ENCODE data around the gene ZNF410. TPM values are rescaled to one million over a fixed set of nuclear protein-coding genes. Genes with fewer than 3 reads are reported as not detected.

ZNF410 gene
- total RNA-seq, 1 experiment from 2014 or later, result 21.0 TPM

DNA sequence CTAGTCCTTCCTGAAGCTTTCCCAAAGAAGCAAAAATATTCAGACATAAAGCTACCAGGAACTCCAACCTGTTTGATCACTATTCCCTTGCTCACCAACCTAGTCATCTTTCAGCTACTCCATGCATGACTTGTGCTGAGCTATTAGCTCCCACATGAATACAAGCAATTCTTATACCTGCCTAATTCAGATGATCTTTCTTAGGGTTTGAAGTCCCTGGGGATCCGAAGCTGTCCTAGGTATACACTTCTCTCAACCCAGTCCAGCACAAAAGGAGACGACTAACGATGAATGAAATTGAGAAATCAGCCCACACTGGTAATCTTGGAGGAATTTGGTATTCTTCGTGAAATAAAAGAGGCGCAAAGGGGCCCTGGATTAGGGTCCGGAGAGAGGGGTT lies 35.7 kb upstream of the ZNF410 start:
- TF ChIP-seq, protein P1, sequence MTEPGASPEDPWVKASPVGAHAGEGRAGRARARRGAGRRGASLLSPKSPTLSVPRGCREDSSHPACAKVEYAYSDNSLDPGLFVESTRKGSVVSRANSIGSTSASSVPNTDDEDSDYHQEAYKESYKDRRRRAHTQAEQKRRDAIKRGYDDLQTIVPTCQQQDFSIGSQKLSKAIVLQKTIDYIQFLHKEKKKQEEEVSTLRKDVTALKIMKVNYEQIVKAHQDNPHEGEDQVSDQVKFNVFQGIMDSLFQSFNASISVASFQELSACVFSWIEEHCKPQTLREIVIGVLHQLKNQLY (CRISPR knock-in tag; IDR thresholded peaks at IDR 0.05), result no peak
- TF ChIP-seq NFE2L1 (CRISPR knock-in tag; IDR thresholded peaks at IDR 0.05), result no peak
- no peak for TF ChIP-seq GRHL2 (CRISPR knock-in tag; IDR thresholded peaks at IDR 0.05; ENCODE audit: insufficient replicate concordance, severe bottlenecking)
- TF ChIP-seq SMAD4 (CRISPR knock-in tag; IDR thresholded peaks at IDR 0.05), result no peak
- no peak for TF ChIP-seq NR2C2 (CRISPR knock-in tag; IDR thresholded peaks at IDR 0.05)
- TF ChIP-seq, protein P2, sequence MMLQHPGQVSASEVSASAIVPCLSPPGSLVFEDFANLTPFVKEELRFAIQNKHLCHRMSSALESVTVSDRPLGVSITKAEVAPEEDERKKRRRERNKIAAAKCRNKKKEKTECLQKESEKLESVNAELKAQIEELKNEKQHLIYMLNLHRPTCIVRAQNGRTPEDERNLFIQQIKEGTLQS (CRISPR knock-in tag; conservative IDR thresholded peaks at IDR 0.05), result no peak
- TF ChIP-seq RELA (CRISPR knock-in tag; IDR thresholded peaks at IDR 0.05; ENCODE audit: borderline replicate concordance), result no peak
- TF ChIP-seq MAX (CRISPR knock-in tag; IDR thresholded peaks at IDR 0.05), result no peak
- TF ChIP-seq CBFB (CRISPR knock-in tag; IDR thresholded peaks at IDR 0.05; ENCODE audit: low read depth), result no peak
- TF ChIP-seq PRRX2 (CRISPR knock-in tag; IDR thresholded peaks at IDR 0.05), result no peak
- TF ChIP-seq NFATC4 (CRISPR knock-in tag; IDR thresholded peaks at IDR 0.05), result no peak
- TF ChIP-seq ZNF263 (CRISPR knock-in tag; IDR thresholded peaks at IDR 0.05; ENCODE audit: low read depth), result no peak
- TF ChIP-seq ELF4 (CRISPR knock-in tag; IDR thresholded peaks at IDR 0.05; ENCODE audit: low read depth), result no peak
- no peak for TF ChIP-seq OVOL2 (CRISPR knock-in tag; IDR thresholded peaks at IDR 0.05; ENCODE audit: borderline replicate concordance)
- TF ChIP-seq, protein P3, sequence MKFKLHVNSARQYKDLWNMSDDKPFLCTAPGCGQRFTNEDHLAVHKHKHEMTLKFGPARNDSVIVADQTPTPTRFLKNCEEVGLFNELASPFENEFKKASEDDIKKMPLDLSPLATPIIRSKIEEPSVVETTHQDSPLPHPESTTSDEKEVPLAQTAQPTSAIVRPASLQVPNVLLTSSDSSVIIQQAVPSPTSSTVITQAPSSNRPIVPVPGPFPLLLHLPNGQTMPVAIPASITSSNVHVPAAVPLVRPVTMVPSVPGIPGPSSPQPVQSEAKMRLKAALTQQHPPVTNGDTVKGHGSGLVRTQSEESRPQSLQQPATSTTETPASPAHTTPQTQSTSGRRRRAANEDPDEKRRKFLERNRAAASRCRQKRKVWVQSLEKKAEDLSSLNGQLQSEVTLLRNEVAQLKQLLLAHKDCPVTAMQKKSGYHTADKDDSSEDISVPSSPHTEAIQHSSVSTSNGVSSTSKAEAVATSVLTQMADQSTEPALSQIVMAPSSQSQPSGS (CRISPR knock-in tag; IDR thresholded peaks at IDR 0.05; ENCODE audit: borderline replicate concordance, low read depth), result no peak

DNA sequence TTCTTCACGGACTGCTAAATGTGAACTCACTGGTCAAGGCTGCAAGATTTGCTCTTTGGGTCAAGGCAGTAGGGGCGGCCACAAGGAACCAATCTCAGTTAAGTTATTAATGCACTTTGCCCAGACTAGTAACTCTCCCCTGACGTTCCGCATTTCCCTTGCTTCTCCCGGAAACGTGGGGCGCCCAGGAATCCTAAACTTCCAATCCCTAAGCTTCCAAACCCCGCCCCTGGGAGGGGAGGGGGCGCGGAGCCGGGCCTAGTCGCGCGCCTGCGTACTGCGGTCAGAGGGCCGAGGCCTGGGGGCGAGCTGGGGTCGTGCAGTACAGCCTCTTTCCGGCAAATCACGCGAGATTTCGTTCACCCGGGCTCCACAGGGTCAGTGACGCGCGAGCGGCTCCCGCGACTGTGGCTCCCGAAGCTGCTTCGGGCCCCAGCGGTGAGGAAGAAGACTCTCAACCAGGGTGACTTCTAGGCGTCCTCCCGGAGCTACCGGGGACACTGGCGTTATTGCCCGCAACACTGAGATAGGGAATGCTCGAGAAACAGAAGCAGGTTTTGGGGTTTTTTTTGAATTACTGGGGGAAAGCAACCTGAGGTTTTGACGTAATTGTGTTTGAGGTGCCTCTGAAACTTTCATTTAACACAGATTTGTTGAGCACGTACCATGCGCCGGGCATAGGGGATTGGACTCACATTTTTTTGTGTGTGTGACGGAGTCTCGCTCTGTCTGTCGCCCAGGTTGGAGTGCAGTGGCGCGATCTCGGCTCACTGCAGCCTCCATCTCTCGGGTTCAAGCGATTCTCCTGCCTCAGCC lies 34.9 kb upstream of the ZNF410 start, which contains the start of gene PTGR2:
TSS of gene PTGR2 (plus strand) at position 265 of the 816 bp plus-strand sequence. CDS start 7,032 bp downstream, outside the sequence.
- POLR2A ChIA-PET, result interaction anchor here (0.5 to 2.5 kb wide), 14 partner anchors 10 to 282 kb away, joined by 3 to 10 read pairs (median 3); partner anchors contain the start of gene ZNF410
- ATAC-seq (peak; percentile 97), DNase-seq (ENCODE audit: low spot score) (peak; percentile 98)
- H3K27ac Mint-ChIP-seq, result peak within 1 kb of the TSS; percentile 100
- peak within 1 kb of the TSS; percentile 98 for H3K4me3 Mint-ChIP-seq
- H3K27me3 Mint-ChIP-seq (ENCODE audit: low read depth), result no peaks in the 10 kb centered on the region
- peaks cover 22% of the 10 kb centered on the region for H3K4me1 Mint-ChIP-seq
- CTCF ChIA-PET, result interaction anchor here (0.6 to 1.8 kb wide), 16 partner anchors 9 to 616 kb away, joined by 3 to 15 read pairs (median 4); partner anchors contain the start of genes COQ6, FAM161B and ZNF410
- H3K36me3 Mint-ChIP-seq, result no peaks in the 10 kb centered on the region
- H3K9me3 Mint-ChIP-seq, result no peaks in the 10 kb centered on the region; the same call in 1 of the 2 replicates
- TF ChIP-seq, protein P4, sequence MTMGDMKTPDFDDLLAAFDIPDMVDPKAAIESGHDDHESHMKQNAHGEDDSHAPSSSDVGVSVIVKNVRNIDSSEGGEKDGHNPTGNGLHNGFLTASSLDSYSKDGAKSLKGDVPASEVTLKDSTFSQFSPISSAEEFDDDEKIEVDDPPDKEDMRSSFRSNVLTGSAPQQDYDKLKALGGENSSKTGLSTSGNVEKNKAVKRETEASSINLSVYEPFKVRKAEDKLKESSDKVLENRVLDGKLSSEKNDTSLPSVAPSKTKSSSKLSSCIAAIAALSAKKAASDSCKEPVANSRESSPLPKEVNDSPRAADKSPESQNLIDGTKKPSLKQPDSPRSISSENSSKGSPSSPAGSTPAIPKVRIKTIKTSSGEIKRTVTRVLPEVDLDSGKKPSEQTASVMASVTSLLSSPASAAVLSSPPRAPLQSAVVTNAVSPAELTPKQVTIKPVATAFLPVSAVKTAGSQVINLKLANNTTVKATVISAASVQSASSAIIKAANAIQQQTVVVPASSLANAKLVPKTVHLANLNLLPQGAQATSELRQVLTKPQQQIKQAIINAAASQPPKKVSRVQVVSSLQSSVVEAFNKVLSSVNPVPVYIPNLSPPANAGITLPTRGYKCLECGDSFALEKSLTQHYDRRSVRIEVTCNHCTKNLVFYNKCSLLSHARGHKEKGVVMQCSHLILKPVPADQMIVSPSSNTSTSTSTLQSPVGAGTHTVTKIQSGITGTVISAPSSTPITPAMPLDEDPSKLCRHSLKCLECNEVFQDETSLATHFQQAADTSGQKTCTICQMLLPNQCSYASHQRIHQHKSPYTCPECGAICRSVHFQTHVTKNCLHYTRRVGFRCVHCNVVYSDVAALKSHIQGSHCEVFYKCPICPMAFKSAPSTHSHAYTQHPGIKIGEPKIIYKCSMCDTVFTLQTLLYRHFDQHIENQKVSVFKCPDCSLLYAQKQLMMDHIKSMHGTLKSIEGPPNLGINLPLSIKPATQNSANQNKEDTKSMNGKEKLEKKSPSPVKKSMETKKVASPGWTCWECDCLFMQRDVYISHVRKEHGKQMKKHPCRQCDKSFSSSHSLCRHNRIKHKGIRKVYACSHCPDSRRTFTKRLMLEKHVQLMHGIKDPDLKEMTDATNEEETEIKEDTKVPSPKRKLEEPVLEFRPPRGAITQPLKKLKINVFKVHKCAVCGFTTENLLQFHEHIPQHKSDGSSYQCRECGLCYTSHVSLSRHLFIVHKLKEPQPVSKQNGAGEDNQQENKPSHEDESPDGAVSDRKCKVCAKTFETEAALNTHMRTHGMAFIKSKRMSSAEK (CRISPR knock-in tag; IDR thresholded peaks at IDR 0.05; ENCODE audit: borderline replicate concordance), result no peak
- TF ChIP-seq, protein P5, sequence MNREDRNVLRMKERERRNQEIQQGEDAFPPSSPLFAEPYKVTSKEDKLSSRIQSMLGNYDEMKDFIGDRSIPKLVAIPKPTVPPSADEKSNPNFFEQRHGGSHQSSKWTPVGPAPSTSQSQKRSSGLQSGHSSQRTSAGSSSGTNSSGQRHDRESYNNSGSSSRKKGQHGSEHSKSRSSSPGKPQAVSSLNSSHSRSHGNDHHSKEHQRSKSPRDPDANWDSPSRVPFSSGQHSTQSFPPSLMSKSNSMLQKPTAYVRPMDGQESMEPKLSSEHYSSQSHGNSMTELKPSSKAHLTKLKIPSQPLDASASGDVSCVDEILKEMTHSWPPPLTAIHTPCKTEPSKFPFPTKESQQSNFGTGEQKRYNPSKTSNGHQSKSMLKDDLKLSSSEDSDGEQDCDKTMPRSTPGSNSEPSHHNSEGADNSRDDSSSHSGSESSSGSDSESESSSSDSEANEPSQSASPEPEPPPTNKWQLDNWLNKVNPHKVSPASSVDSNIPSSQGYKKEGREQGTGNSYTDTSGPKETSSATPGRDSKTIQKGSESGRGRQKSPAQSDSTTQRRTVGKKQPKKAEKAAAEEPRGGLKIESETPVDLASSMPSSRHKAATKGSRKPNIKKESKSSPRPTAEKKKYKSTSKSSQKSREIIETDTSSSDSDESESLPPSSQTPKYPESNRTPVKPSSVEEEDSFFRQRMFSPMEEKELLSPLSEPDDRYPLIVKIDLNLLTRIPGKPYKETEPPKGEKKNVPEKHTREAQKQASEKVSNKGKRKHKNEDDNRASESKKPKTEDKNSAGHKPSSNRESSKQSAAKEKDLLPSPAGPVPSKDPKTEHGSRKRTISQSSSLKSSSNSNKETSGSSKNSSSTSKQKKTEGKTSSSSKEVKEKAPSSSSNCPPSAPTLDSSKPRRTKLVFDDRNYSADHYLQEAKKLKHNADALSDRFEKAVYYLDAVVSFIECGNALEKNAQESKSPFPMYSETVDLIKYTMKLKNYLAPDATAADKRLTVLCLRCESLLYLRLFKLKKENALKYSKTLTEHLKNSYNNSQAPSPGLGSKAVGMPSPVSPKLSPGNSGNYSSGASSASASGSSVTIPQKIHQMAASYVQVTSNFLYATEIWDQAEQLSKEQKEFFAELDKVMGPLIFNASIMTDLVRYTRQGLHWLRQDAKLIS (CRISPR knock-in tag; IDR thresholded peaks at IDR 0.05; ENCODE audit: borderline replicate concordance), result 0 out of 2 replicates have a peak, but pooled peaks have one; percentile 46
- TF ChIP-seq ZNF263 (CRISPR knock-in tag; IDR thresholded peaks at IDR 0.05; ENCODE audit: low read depth), result no peak
- peak; percentile 81; the same call in 1 of the 2 replicates for TF ChIP-seq ZNF232 (CRISPR knock-in tag; IDR thresholded peaks at IDR 0.05)
- TF ChIP-seq, protein P6, sequence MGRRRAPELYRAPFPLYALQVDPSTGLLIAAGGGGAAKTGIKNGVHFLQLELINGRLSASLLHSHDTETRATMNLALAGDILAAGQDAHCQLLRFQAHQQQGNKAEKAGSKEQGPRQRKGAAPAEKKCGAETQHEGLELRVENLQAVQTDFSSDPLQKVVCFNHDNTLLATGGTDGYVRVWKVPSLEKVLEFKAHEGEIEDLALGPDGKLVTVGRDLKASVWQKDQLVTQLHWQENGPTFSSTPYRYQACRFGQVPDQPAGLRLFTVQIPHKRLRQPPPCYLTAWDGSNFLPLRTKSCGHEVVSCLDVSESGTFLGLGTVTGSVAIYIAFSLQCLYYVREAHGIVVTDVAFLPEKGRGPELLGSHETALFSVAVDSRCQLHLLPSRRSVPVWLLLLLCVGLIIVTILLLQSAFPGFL (CRISPR knock-in tag; IDR thresholded peaks at IDR 0.05; ENCODE audit: borderline replicate concordance), result no peak

More for the DNA sequence above, 35.7 kb upstream of the ZNF410 start:
- Mint-ChIP-seq H3K27ac (peak overlapping the region; percentile 75), H3K4me1 (peaks cover 22% of the 10 kb centered on the region), H3K4me3 (peak overlapping the region; percentile 98), H3K9me3 (no peaks in the 10 kb centered on the region; the same call in 1 of the 2 replicates), H3K36me3 (no peaks in the 10 kb centered on the region), H3K27me3 (ENCODE audit: low read depth) (no peaks in the 10 kb centered on the region)
- no peak for ATAC-seq
- CTCF ChIA-PET, result interaction anchor here (1.0 to 1.8 kb wide), 10 partner anchors 9 to 218 kb away, joined by 3 to 15 read pairs (median 4); partner anchors contain the start of gene ZNF410
- no peak for DNase-seq (ENCODE audit: low spot score)
- POLR2A ChIA-PET, result interaction anchor here (0.5 to 2.5 kb wide), 12 partner anchors 9 to 351 kb away, joined by 3 to 10 read pairs (median 3); partner anchors contain the start of gene ZNF410

Measured in WTC11 (cell line).